Ammon's horn (tissue), 1 donor: Measurements from ENCODE around the gene MRPS34.

Experiments
- DNase-seq: peaks from one replicate; pipeline ENCODE4 v3.0.0-alpha.2; 2016; ENCODE audit warnings: low spot score

MRPS34 gene

GRCh38 chr16:1769402-1770300 is 3.3 kb downstream of the MRPS34 start:
- no peak for DNase-seq

GRCh38 chr16:1768767-1769401 is 4.0 kb downstream of the MRPS34 start:
- DNase-seq = no peak

GRCh38 chr16:1768061-1768766 is 4.7 kb downstream of the MRPS34 start:
- no peak for DNase-seq

- no peak for DNase-seq
Observed at GRCh38 chr16:1767116-1767994, 5.6 kb downstream of the MRPS34 start.

- DNase-seq = no peak
Observed at GRCh38 chr16:1766701-1767100, 6.2 kb downstream of the MRPS34 start.

- no peak for DNase-seq
Observed at GRCh38 chr16:1766231-1766630, 6.7 kb downstream of the MRPS34 start.

- no peak for DNase-seq
Observed at GRCh38 chr16:1765826-1766225, 7.1 kb downstream of the MRPS34 start.

GRCh38 chr16:1764971-1765370 is 8.0 kb downstream of the MRPS34 start:
- no peak for DNase-seq

GRCh38 chr16:1763521-1764511 is 9.1 kb downstream of the MRPS34 start:
- DNase-seq = no peak

- no peak for DNase-seq
Observed at GRCh38 chr16:1762879-1763520, 9.9 kb downstream of the MRPS34 start.

- DNase-seq = no peak
Observed at GRCh38 chr16:1762196-1762878, 10.6 kb downstream of the MRPS34 start.

GRCh38 chr16:1761751-1762150 is 11.2 kb downstream of the MRPS34 start:
- no peak for DNase-seq

GRCh38 chr16:1760911-1761310 is 12.0 kb downstream of the MRPS34 start:
- no peak for DNase-seq

- DNase-seq = no peak
Observed at GRCh38 chr16:1759511-1759910, 13.4 kb downstream of the MRPS34 start.

GRCh38 chr16:1758923-1759322 is 14.0 kb downstream of the MRPS34 start:
- DNase-seq = no peak

- no peak for DNase-seq
Observed at GRCh38 chr16:1757714-1758461, 15.0 kb downstream of the MRPS34 start.

GRCh38 chr16:1754204-1754603 is 18.7 kb downstream of the MRPS34 start:
- no peak for DNase-seq

GRCh38 chr16:1752853-1753252 is 20.1 kb downstream of the MRPS34 start:
- DNase-seq = no peak

- no peak for DNase-seq
Observed at GRCh38 chr16:1751946-1752345, 21.0 kb downstream of the MRPS34 start.
